ENCODE data around the gene USP33.

DNA sequence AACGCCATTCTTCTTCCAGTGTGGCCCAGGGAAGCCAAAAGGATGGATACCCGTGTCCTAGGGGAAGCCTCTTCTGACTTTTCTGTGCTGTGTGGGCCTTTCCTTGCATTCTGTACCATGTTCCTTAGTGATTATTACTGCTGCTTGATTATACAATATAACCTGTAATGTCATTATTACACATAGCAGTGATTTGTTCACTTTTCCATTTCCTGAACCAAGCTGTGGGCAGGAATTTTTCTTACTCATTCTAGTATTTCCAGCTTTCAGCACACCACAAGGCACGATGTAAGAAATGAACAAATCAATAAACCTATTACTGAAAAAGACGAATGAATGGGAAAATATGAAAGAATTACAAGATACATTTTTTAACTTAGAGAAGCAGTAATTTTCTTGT is 8.4 kb upstream of the USP33 start:
- TF ChIP-seq, protein P1, sequence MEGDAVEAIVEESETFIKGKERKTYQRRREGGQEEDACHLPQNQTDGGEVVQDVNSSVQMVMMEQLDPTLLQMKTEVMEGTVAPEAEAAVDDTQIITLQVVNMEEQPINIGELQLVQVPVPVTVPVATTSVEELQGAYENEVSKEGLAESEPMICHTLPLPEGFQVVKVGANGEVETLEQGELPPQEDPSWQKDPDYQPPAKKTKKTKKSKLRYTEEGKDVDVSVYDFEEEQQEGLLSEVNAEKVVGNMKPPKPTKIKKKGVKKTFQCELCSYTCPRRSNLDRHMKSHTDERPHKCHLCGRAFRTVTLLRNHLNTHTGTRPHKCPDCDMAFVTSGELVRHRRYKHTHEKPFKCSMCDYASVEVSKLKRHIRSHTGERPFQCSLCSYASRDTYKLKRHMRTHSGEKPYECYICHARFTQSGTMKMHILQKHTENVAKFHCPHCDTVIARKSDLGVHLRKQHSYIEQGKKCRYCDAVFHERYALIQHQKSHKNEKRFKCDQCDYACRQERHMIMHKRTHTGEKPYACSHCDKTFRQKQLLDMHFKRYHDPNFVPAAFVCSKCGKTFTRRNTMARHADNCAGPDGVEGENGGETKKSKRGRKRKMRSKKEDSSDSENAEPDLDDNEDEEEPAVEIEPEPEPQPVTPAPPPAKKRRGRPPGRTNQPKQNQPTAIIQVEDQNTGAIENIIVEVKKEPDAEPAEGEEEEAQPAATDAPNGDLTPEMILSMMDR (IDR thresholded peaks at IDR 0.05; ENCODE audit: control extremely low read depth in 1 of 3, insufficient read depth in 1 of 3, low read depth in 1 of 3, low read length in 3 of 3): no peak
- TF ChIP-seq SUZ12 (IDR thresholded peaks at IDR 0.05; ENCODE audit: low read length): no peak
- TF ChIP-seq EZH2 (IDR thresholded peaks at IDR 0.05; ENCODE audit: low read depth, low read length, severe bottlenecking): no peak
- no peak for TF ChIP-seq CREB1 (IDR thresholded peaks at IDR 0.05)
- no peak for TF ChIP-seq POLR2AphosphoS5 (IDR thresholded peaks at IDR 0.05; ENCODE audit: low read depth, low read length)
- TF ChIP-seq GTF2F1 (IDR thresholded peaks at IDR 0.05; ENCODE audit: borderline replicate concordance, low read depth, low read length): no peak
- TF ChIP-seq RFX5 (IDR thresholded peaks at IDR 0.05; ENCODE audit: borderline replicate concordance, low read depth, low read length): no peak

All from H1 (cell line).